ENCODE results near the gene UBE3C.

The UBE3C gene

DNA sequence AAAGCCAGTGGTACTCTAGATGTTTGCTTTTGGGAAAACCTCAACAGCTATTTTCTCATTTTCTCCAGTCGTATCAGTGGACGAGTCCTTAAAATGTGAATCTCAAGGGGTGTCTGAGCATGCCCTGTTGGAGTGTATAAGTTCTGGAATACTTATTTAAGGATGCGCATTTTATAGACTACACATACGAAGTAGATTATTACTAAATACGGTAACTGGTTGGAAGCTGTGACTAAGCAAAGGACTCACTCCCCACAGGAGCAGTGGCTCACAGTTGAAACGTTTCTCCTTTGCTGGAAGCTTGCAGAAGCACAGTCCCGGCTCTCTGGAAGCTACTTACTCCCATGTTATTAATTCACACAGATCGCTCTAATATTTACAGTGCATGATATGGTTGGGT, 107.3 kb downstream of the UBE3C start:
- TF ChIP-seq TCF12 (IDR thresholded peaks at IDR 0.05; ENCODE audit: low read depth) (no peak), TEAD4 (IDR thresholded peaks at IDR 0.05) (no peak), CEBPB (IDR thresholded peaks at IDR 0.05) (no peak), NFIC (IDR thresholded peaks at IDR 0.05) (no peak), MAX (IDR thresholded peaks at IDR 0.05) (no peak), RAD21 (IDR thresholded peaks at IDR 0.05; ENCODE audit: low read depth) (no peak), ZBTB7A (IDR thresholded peaks at IDR 0.05; ENCODE audit: low read depth) (no peak), FOXM1 (IDR thresholded peaks at IDR 0.05; ENCODE audit: borderline replicate concordance, low read depth) (no peak), EGR1 (IDR thresholded peaks at IDR 0.05) (no peak), USF1 (IDR thresholded peaks at IDR 0.05) (no peak), EP300 (IDR thresholded peaks at IDR 0.05; ENCODE audit: borderline replicate concordance) (no peak), TAF1 (IDR thresholded peaks at IDR 0.05; ENCODE audit: low read depth) (no peak), CREB1 (IDR thresholded peaks at IDR 0.05; ENCODE audit: low read depth) (no peak), YY1 (IDR thresholded peaks at IDR 0.05; ENCODE audit: low read depth) (no peak)
- TF ChIP-seq, protein P1, sequence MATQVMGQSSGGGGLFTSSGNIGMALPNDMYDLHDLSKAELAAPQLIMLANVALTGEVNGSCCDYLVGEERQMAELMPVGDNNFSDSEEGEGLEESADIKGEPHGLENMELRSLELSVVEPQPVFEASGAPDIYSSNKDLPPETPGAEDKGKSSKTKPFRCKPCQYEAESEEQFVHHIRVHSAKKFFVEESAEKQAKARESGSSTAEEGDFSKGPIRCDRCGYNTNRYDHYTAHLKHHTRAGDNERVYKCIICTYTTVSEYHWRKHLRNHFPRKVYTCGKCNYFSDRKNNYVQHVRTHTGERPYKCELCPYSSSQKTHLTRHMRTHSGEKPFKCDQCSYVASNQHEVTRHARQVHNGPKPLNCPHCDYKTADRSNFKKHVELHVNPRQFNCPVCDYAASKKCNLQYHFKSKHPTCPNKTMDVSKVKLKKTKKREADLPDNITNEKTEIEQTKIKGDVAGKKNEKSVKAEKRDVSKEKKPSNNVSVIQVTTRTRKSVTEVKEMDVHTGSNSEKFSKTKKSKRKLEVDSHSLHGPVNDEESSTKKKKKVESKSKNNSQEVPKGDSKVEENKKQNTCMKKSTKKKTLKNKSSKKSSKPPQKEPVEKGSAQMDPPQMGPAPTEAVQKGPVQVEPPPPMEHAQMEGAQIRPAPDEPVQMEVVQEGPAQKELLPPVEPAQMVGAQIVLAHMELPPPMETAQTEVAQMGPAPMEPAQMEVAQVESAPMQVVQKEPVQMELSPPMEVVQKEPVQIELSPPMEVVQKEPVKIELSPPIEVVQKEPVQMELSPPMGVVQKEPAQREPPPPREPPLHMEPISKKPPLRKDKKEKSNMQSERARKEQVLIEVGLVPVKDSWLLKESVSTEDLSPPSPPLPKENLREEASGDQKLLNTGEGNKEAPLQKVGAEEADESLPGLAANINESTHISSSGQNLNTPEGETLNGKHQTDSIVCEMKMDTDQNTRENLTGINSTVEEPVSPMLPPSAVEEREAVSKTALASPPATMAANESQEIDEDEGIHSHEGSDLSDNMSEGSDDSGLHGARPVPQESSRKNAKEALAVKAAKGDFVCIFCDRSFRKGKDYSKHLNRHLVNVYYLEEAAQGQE (IDR thresholded peaks at IDR 0.05; ENCODE audit: low read depth) = no peak

- no peak for TF ChIP-seq USF1 (IDR thresholded peaks at IDR 0.05)
- TF ChIP-seq CREB1 (IDR thresholded peaks at IDR 0.05; ENCODE audit: low read depth) = no peak
- TF ChIP-seq RAD21 (IDR thresholded peaks at IDR 0.05; ENCODE audit: low read depth) = no peak
- TF ChIP-seq TEAD4 (IDR thresholded peaks at IDR 0.05) = no peak
- TF ChIP-seq, protein P1 (IDR thresholded peaks at IDR 0.05; ENCODE audit: low read depth) = no peak
- TF ChIP-seq TAF1 (IDR thresholded peaks at IDR 0.05; ENCODE audit: low read depth) = no peak
- TF ChIP-seq NFIC (IDR thresholded peaks at IDR 0.05) = no peak
- TF ChIP-seq EP300 (IDR thresholded peaks at IDR 0.05; ENCODE audit: borderline replicate concordance) = no peak
- no peak for TF ChIP-seq ZBTB7A (IDR thresholded peaks at IDR 0.05; ENCODE audit: low read depth)
- no peak for TF ChIP-seq MAX (IDR thresholded peaks at IDR 0.05)
- TF ChIP-seq TCF12 (IDR thresholded peaks at IDR 0.05; ENCODE audit: low read depth) = no peak
- no peak for TF ChIP-seq YY1 (IDR thresholded peaks at IDR 0.05; ENCODE audit: low read depth)
- TF ChIP-seq CEBPB (IDR thresholded peaks at IDR 0.05) = no peak
Measured at GRCh38 chr7:157248659-157249058, 109.9 kb downstream of the UBE3C start.

GRCh38 chr7:157250605-157251228, 112.0 kb downstream of the UBE3C start:
- TF ChIP-seq RAD21 (IDR thresholded peaks at IDR 0.05; ENCODE audit: low read depth) (peak; percentile 28; the same call in 1 of the 2 replicates), ZBTB7A (IDR thresholded peaks at IDR 0.05; ENCODE audit: low read depth) (no peak)

- TF ChIP-seq EP300 (IDR thresholded peaks at IDR 0.05; ENCODE audit: borderline replicate concordance) (no peak), YY1 (IDR thresholded peaks at IDR 0.05; ENCODE audit: low read depth) (no peak), TAF1 (IDR thresholded peaks at IDR 0.05; ENCODE audit: low read depth) (no peak)
Measured at GRCh38 chr7:157253850-157254249, 115.1 kb downstream of the UBE3C start.

DNA sequence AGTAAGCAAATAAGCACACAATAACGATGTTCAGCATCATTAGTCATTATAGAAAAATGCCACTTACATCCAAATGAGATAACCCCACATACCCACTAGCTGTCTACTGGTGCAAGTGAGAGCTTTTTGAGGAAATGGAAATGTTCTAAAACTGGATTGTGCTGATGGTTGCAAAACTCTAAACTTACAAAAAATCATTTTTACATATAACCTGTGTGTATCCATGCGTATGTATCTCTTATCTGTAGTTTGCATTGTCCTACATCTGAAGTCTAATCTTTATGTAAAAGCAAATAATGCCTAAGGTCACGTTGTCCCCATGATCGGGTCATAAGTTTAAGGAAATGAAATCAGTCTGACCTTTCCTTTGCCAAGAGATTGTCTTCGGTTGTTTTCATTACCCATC, 116.5 kb downstream of the UBE3C start:
- TF ChIP-seq RAD21 (IDR thresholded peaks at IDR 0.05; ENCODE audit: low read depth) = no peak
- no peak for TF ChIP-seq EGR1 (IDR thresholded peaks at IDR 0.05)
- TF ChIP-seq MAX (IDR thresholded peaks at IDR 0.05) = no peak
- TF ChIP-seq CEBPB (IDR thresholded peaks at IDR 0.05) = no peak
- TF ChIP-seq ZBTB7A (IDR thresholded peaks at IDR 0.05; ENCODE audit: low read depth) = no peak
- no peak for TF ChIP-seq EP300 (IDR thresholded peaks at IDR 0.05; ENCODE audit: borderline replicate concordance)
- no peak for TF ChIP-seq FOXM1 (IDR thresholded peaks at IDR 0.05; ENCODE audit: borderline replicate concordance, low read depth)
- TF ChIP-seq TAF1 (IDR thresholded peaks at IDR 0.05; ENCODE audit: low read depth) = no peak
- no peak for TF ChIP-seq TEAD4 (IDR thresholded peaks at IDR 0.05)
- no peak for TF ChIP-seq YY1 (IDR thresholded peaks at IDR 0.05; ENCODE audit: low read depth)
- TF ChIP-seq CREB1 (IDR thresholded peaks at IDR 0.05; ENCODE audit: low read depth) = no peak
- no peak for TF ChIP-seq NFIC (IDR thresholded peaks at IDR 0.05)
- TF ChIP-seq TCF12 (IDR thresholded peaks at IDR 0.05; ENCODE audit: low read depth) = no peak
- no peak for TF ChIP-seq USF1 (IDR thresholded peaks at IDR 0.05)
- TF ChIP-seq, protein P1 (IDR thresholded peaks at IDR 0.05; ENCODE audit: low read depth) = no peak

Measured in Ishikawa (cell line).